K562 (cell line): Measurements from ENCODE around the gene EXOC6. TPM values are rescaled to one million over a fixed set of nuclear protein-coding genes. Genes with fewer than 3 reads are reported as not detected.
"Not testable (repeated sequence)": the region's sequence is repeated elsewhere in the genome, so short reads cannot be mapped to it uniquely, and the experiment has no call there.

Source experiments
- ATAC-seq: fragments of 200-7000 bp; cut with Tn5 transposase; 3 replicates; pipeline ENCODE4 v1.9.1; 2020; ENCODE audit warnings: moderate library complexity
- BruUV-seq: library from RNA; stranded (reverse); fragments of 400-500 nt; replicated peaks from 2 replicates; lab custom pipeline; 2021; lab: Mats Ljungman, UMichigan
- CTCF ChIA-PET: fragments of 300-600 bp; formaldehyde crosslinking; extraction: SDS; loops from one replicate; lab custom pipeline; 2021; ENCODE audit warnings: low intra/inter-chr PET ratio; lab: Yijun Ruan, JAX
- POLR2A ChIA-PET: fragments of 300-600, 350-650 bp; sonication (Branson Sonifier 250); formaldehyde crosslinking; extraction: SDS; loops from one replicate; lab custom pipeline; 2021; ENCODE audit warnings: antibody characterized with exemption, inconsistent platforms; lab: Yijun Ruan, JAX
- DNase-seq, 4 experiments: peaks; one replicate each; pipeline versions ENCODE4 v3.0.0 to v3.0.0-alpha.2; 2011 to 2018; ENCODE audit warnings: low spot score in 3 of 4, mixed read lengths in 3 of 4; ENCODE audit errors: extremely low read depth in 1 of 4
- FAIRE-seq: peaks from 2 replicates; lab custom pipeline; 2011; peaks lifted over from hg19 to GRCh38; lab: Jason Lieb, UNC
- H2AFZ ChIP-seq: 2 replicates; pipeline ENCODE4 v1.6.0; 2011; ENCODE audit warnings: low read depth, low read length, control low read depth, inconsistent platforms
- H3K27ac ChIP-seq: fragments of 200-600 bp; 3 replicates; pipeline ENCODE4 v1.8.0; 2011; ENCODE audit warnings: low read depth, mild to moderate bottlenecking, control low read depth, inconsistent platforms, low read length, moderate library complexity, mixed read lengths; ENCODE audit errors: extremely low read depth
- H3K27me3 ChIP-seq, 2 experiments: fragments of 300-600 bp in 1 of 2; 2 replicates in 1 of 2; 3 replicates in 1 of 2; pipeline versions ENCODE4 v1.6.0 to v1.8.0; 2011; ENCODE audit warnings: inconsistent platforms in 2 of 2, low read length in 2 of 2, mild to moderate bottlenecking in 1 of 2, mixed read lengths in 1 of 2, moderate library complexity in 1 of 2; ENCODE audit not compliant: control insufficient read depth in 2 of 2, insufficient read depth in 2 of 2
- H3K36me3 ChIP-seq: fragments of 300-600 bp; 3 replicates; pipeline ENCODE4 v1.8.0; 2011; ENCODE audit warnings: mild to moderate bottlenecking, low read length, inconsistent platforms; ENCODE audit not compliant: control insufficient read depth, insufficient read depth
- H3K4me1 ChIP-seq, 2 experiments: fragments of 200-600 bp in 1 of 2; replicated peaks in 1 of 2; 2 replicates in 1 of 2; 3 replicates in 1 of 2; pipeline versions ENCODE4 v1.5.1 to v1.8.0; 2011; ENCODE audit warnings: inconsistent platforms in 2 of 2, low read length in 2 of 2, mild to moderate bottlenecking in 1 of 2, mixed read lengths in 1 of 2, moderate library complexity in 1 of 2; ENCODE audit not compliant: control insufficient read depth in 2 of 2, insufficient read depth in 2 of 2
- H3K4me2 ChIP-seq: 2 replicates; pipeline ENCODE4 v1.6.1; 2011; ENCODE audit warnings: low read length, control low read depth, inconsistent platforms, mixed read lengths; ENCODE audit not compliant: insufficient read depth
- H3K4me3 ChIP-seq: fragments of 200-600 bp; sonication (generic), shearing (Covaris generic); 2 replicates; pipeline ENCODE4 v1.5.1; 2016; ENCODE audit warnings: control low read depth, inconsistent platforms
- H3K79me2 ChIP-seq: fragments of 200-600 bp; 3 replicates; pipeline ENCODE4 v1.8.0; 2011; ENCODE audit warnings: low read length, inconsistent platforms; ENCODE audit not compliant: control insufficient read depth, insufficient read depth
- H3K9ac ChIP-seq, 2 experiments: 2 replicates each; pipeline versions ENCODE4 v1.6.0 to v1.6.1; 2011; ENCODE audit warnings: low read depth in 2 of 2, low read length in 2 of 2, control low read depth in 1 of 2, inconsistent platforms in 1 of 2, mild to moderate bottlenecking in 1 of 2, mixed read lengths in 1 of 2; ENCODE audit not compliant: insufficient read depth in 1 of 2
- H3K9me1 ChIP-seq: one replicate; pipeline ENCODE4 v1.6.0; 2011; ENCODE audit warnings: inconsistent platforms, mild to moderate bottlenecking, low read length, moderate library complexity; ENCODE audit not compliant: control insufficient read depth, insufficient read depth
- H3K9me3 ChIP-seq: replicated peaks from 2 replicates; pipeline ENCODE4 v1.5.1; 2011; ENCODE audit warnings: low read depth, low read length, inconsistent platforms; ENCODE audit not compliant: control insufficient read depth, insufficient read depth
- H4K20me1 ChIP-seq: replicated peaks from 2 replicates; pipeline ENCODE4 v1.6.1; 2011; ENCODE audit warnings: low read length, inconsistent platforms, mixed read lengths; ENCODE audit not compliant: control insufficient read depth, insufficient read depth
- CBFA2T2 ChIP-seq: fragments of 450-650 bp; conservative IDR thresholded peaks from 2 replicates; pipeline ENCODE4 v1.6.1; 2017; ENCODE audit warnings: mild to moderate bottlenecking
- DIDO1 ChIP-seq: fragments of 450-650 bp; IDR thresholded peaks from 2 replicates; pipeline ENCODE4 v1.6.1; 2016; ENCODE audit warnings: low read depth, missing biosample characterization, missing genetic modification characterization
- ETV1 ChIP-seq: fragments of 450-650 bp; conservative IDR thresholded peaks from 2 replicates; pipeline ENCODE4 v1.6.1; 2016; ENCODE audit warnings: missing genetic modification characterization, control low read depth, low read depth, missing compliant biosample characterization
- HNRNPUL1 ChIP-seq: fragments of 200-400 bp; formaldehyde crosslinking; IDR thresholded peaks from 2 replicates; pipeline ENCODE4 v1.6.1; 2017; ENCODE audit warnings: low read length
- MTF1 ChIP-seq: fragments of 250-450 bp; sonication (Bioruptor Pico); IDR thresholded peaks from 2 replicates; pipeline ENCODE4 v1.9.0; 2021; ENCODE audit warnings: moderate library complexity, mild to moderate bottlenecking, inconsistent platforms, borderline replicate concordance
- SRSF7 ChIP-seq: fragments of 200-400 bp; formaldehyde crosslinking; optimal IDR thresholded peaks from 2 replicates; pipeline ENCODE3; 2017; ENCODE audit warnings: mild to moderate bottlenecking, low read depth, low read length
- TCF3 ChIP-seq: sonication (generic); formaldehyde crosslinking; IDR thresholded peaks from 2 replicates; pipeline ENCODE4 v1.4.0; 2020; ENCODE audit warnings: mild to moderate bottlenecking, missing genetic modification reagents
- ZNF146 ChIP-seq: IDR thresholded peaks from one replicate; pipeline ENCODE4 v1.6.1; 2018; ENCODE audit warnings: missing compliant biosample characterization; ENCODE audit not compliant: unreplicated experiment
- WGBS: fragments of 100-300 bp; shearing (Covaris generic); methylation state at CpG from one replicate; pipeline ENCODE4 v1.1.6; 2016; ENCODE audit warnings: low coverage, mixed read lengths; ENCODE audit not compliant: insufficient coverage; ENCODE audit errors: missing lambda C conversion rate; 5-methylcytosine and 5-hydroxymethylcytosine counted together
- in situ Hi-C: fragments of 300-500 bp; cut with MboI; formaldehyde crosslinking; loops from 4 replicates; pipeline ENCODE4 v1.15.0; 2018; ENCODE audit warnings: inconsistent platforms, mixed read lengths
- intact Hi-C: fragments of 100-400 bp; cut with micrococcal nuclease; formaldehyde crosslinking; loops from 2 replicates; pipeline ENCODE4 v1.14.2; 2022
- polyA plus RNA-seq, 8 experiments: library from polyadenylated mRNA; depleted of rRNA in 4 of 8; stranded (reverse) in 5 of 8; unstranded in 3 of 8; fragments of >200 nt; fragmentation: Nextera tagmentation in 2 of 8; fragmentation: Illumina TruSeq in 1 of 8; extraction: Ambion mirVana in 2 of 8; extraction: Trizol in 1 of 8; gene quantifications; 2 replicates each; pipeline versions ENCODE4 v1.2.1 to v1.2.3, GENCODE V29; 2011 to 2014; ENCODE audit warnings: inconsistent platforms in 1 of 8, missing spikeins in 1 of 8
- total RNA-seq, 7 experiments: library from RNA; depleted of rRNA in 6 of 7; stranded (reverse); fragments of >200 nt in 6 of 7; fragmentation: Illumina TruSeq in 2 of 7; extraction: Trizol in 2 of 7; gene quantifications; 2 replicates each; pipeline versions ENCODE4 v1.2.1 to v1.2.3, GENCODE V29; 2011 to 2021; ENCODE audit warnings: low replicate concordance in 1 of 7

EXOC6 gene
- total and polyA plus RNA-seq, 9 of the 15 experiments (the other 6 are each of a cell fraction or from before 2014, with no cell fraction given), result 13.9 to 42.8 (median 24.9) TPM

GRCh38 chr10:92912631-92913030 lies 64.3 kb downstream of the EXOC6 start:
- CTCF ChIA-PET, H3K27ac ChIP-seq, ATAC-seq, FAIRE-seq, H3K79me2 ChIP-seq, H4K20me1 ChIP-seq, intact Hi-C loops, H2AFZ ChIP-seq, BruUV-seq, H3K4me2 ChIP-seq, in situ Hi-C loops, POLR2A ChIA-PET, H3K9me3 ChIP-seq, H3K27me3 ChIP-seq, H3K9me1 ChIP-seq, H3K4me3 ChIP-seq, H3K9ac ChIP-seq: not testable (repeated sequence)
- 17% methylated on average over 2 of the region's 4 CpGs for WGBS
- Histone ChIP-seq H3K36me3 (peaks cover 13% of the 10 kb centered on the region; the same call in 2 of the 3 replicates), H3K4me1 (peaks cover 0 to 13% of the 10 kb centered on the region in 2 experiments; a peak in 3 of 5 replicates)
- peak in 1 of 4 experiments; percentile 30 for DNase-seq
- TF ChIP-seq TCF3 (CRISPR knock-in tag) (peak; percentile 45), CBFA2T2 (0 out of 2 replicates have a peak, but pooled peaks have one; percentile 11)

GRCh38 chr10:92913973-92914372 lies 65.7 kb downstream of the EXOC6 start:
- no peak for DNase-seq
- peaks cover 0 to 13% of the 10 kb centered on the region in 2 experiments; a peak in 3 of 5 replicates for H3K4me1 ChIP-seq
- no peak overlapping the region for H3K4me2 ChIP-seq
- TF ChIP-seq ETV1 (tag) (no peak), SRSF7 (no peak), MTF1 (CRISPR knock-in tag) (no peak), HNRNPUL1 (no peak), ZNF146 (no peak), DIDO1 (tag) (no peak)
- H3K9me3 ChIP-seq, result no peaks in the 10 kb centered on the region
- H3K27me3 ChIP-seq, result no peaks in the 10 kb centered on the region
- H3K79me2 ChIP-seq, result no peaks in the 10 kb centered on the region; the same call in 2 of the 3 replicates
- H3K4me3 ChIP-seq, result no peak overlapping the region
- peaks cover 12% of the 10 kb centered on the region; the same call in 2 of the 3 replicates for H3K36me3 ChIP-seq
- BruUV-seq, result no TSS peak
- H3K27ac ChIP-seq, result no peak overlapping the region
- in situ Hi-C loops (no loop called here), intact Hi-C loops (no loop called here)
- H3K9me1 ChIP-seq, result no peaks in the 10 kb centered on the region
- no peak overlapping the region for H3K9ac ChIP-seq
- POLR2A ChIA-PET, result no interaction called here
- WGBS, result 95% methylated on average over 3 of the region's 6 CpGs
- peak; percentile 20; the same call in 2 of the 3 replicates for ATAC-seq
- H4K20me1 ChIP-seq, result no peaks in the 10 kb centered on the region
- H2AFZ ChIP-seq, result no peak overlapping the region
- CTCF ChIA-PET, result no interaction called here
- no peak for FAIRE-seq
